Measurements from ENCODE around the gene TMEM254.
"Not testable (repeated sequence)": the region's sequence is repeated elsewhere in the genome, so short reads cannot be mapped to it uniquely, and the experiment has no call there.

Gene TMEM254

GRCh38 chr10:80034766-80035165 lies 43.7 kb upstream of the TMEM254 start:
- H3K36me3 ChIP-seq (ENCODE audit: control insufficient read depth in 1 of 2, insufficient read depth in 2 of 2, low read length in 2 of 2); H2BK120ac ChIP-seq (ENCODE audit: insufficient read depth, low read length, poor library complexity); H3K79me1 ChIP-seq (ENCODE audit: low read length); H3K27ac ChIP-seq (ENCODE audit: low read depth, low read length); H3K14ac ChIP-seq (ENCODE audit: low read length); H4K12ac ChIP-seq (ENCODE audit: low read depth, low read length); H2BK5ac ChIP-seq (ENCODE audit: low read depth, low read length, poor library complexity); H3K4ac ChIP-seq (ENCODE audit: low read depth, low read length); DNase-seq; H3K4me3 ChIP-seq (ENCODE audit: low read depth, low read length); H3K9ac ChIP-seq (ENCODE audit: low read length); H2BK12ac ChIP-seq (ENCODE audit: low read length); H3K23ac ChIP-seq (ENCODE audit: low read length); H3K18ac ChIP-seq (ENCODE audit: low read length); H4K91ac ChIP-seq (ENCODE audit: low read depth, low read length); H3K9me3 ChIP-seq (ENCODE audit: insufficient read depth, low read depth, low read length); H2AK5ac ChIP-seq (ENCODE audit: low read length); H4K8ac ChIP-seq (ENCODE audit: low read depth, low read length); H2AFZ ChIP-seq (ENCODE audit: insufficient read depth, low read length, poor library complexity); H3K4me1 ChIP-seq (ENCODE audit: control insufficient read depth in 1 of 2, insufficient read depth in 2 of 2, low read length in 2 of 2); H3K4me2 ChIP-seq (ENCODE audit: low read length); H3K79me2 ChIP-seq (ENCODE audit: control insufficient read depth, insufficient read depth, low read length, poor library complexity); H3K27me3 ChIP-seq (ENCODE audit: insufficient read depth, low read length): not testable (repeated sequence)
- no CpG with 5 or more reads among the region's 5 CpGs for WGBS (ENCODE audit: extremely low coverage, insufficient coverage, insufficient read length)

GRCh38 chr10:80035430-80035829 lies 43.0 kb upstream of the TMEM254 start:
- not testable (repeated sequence) for H4K8ac ChIP-seq (ENCODE audit: low read depth, low read length)

GRCh38 chr10:80036921-80037500 lies 41.5 kb upstream of the TMEM254 start:
- not testable (repeated sequence) for H2AK5ac ChIP-seq (ENCODE audit: low read length); H3K79me2 ChIP-seq (ENCODE audit: control insufficient read depth, insufficient read depth, low read length, poor library complexity); H2BK120ac ChIP-seq (ENCODE audit: insufficient read depth, low read length, poor library complexity); H4K12ac ChIP-seq (ENCODE audit: low read depth, low read length); H3K4me2 ChIP-seq (ENCODE audit: low read length); H3K4me1 ChIP-seq (ENCODE audit: control insufficient read depth in 1 of 2, insufficient read depth in 2 of 2, low read length in 2 of 2); H3K27ac ChIP-seq (ENCODE audit: low read depth, low read length); H3K18ac ChIP-seq (ENCODE audit: low read length); H3K4me3 ChIP-seq (ENCODE audit: low read depth, low read length); H2BK12ac ChIP-seq (ENCODE audit: low read length); H3K27me3 ChIP-seq (ENCODE audit: insufficient read depth, low read length); H3K9me3 ChIP-seq (ENCODE audit: insufficient read depth, low read depth, low read length); H2AFZ ChIP-seq (ENCODE audit: insufficient read depth, low read length, poor library complexity); H3K14ac ChIP-seq (ENCODE audit: low read length); H4K8ac ChIP-seq (ENCODE audit: low read depth, low read length); H3K23ac ChIP-seq (ENCODE audit: low read length); H3K4ac ChIP-seq (ENCODE audit: low read depth, low read length); H2BK5ac ChIP-seq (ENCODE audit: low read depth, low read length, poor library complexity); H4K91ac ChIP-seq (ENCODE audit: low read depth, low read length); H3K36me3 ChIP-seq (ENCODE audit: control insufficient read depth in 1 of 2, insufficient read depth in 2 of 2, low read length in 2 of 2); H3K79me1 ChIP-seq (ENCODE audit: low read length); H3K9ac ChIP-seq (ENCODE audit: low read length)
- WGBS (ENCODE audit: extremely low coverage, insufficient coverage, insufficient read length): no CpG with 5 or more reads among the region's 5 CpGs
- DNase-seq: peak; percentile 64 to 77

More at GRCh38 chr10:80035430-80035829, 43.0 kb upstream of the TMEM254 start:
- H3K27ac ChIP-seq (ENCODE audit: low read depth, low read length); H2BK120ac ChIP-seq (ENCODE audit: insufficient read depth, low read length, poor library complexity); H3K4me1 ChIP-seq (ENCODE audit: control insufficient read depth in 1 of 2, insufficient read depth in 2 of 2, low read length in 2 of 2); H2AFZ ChIP-seq (ENCODE audit: insufficient read depth, low read length, poor library complexity); H3K4me3 ChIP-seq (ENCODE audit: low read depth, low read length); H3K4me2 ChIP-seq (ENCODE audit: low read length); H3K79me1 ChIP-seq (ENCODE audit: low read length); H3K18ac ChIP-seq (ENCODE audit: low read length); H3K79me2 ChIP-seq (ENCODE audit: control insufficient read depth, insufficient read depth, low read length, poor library complexity); H3K4ac ChIP-seq (ENCODE audit: low read depth, low read length); H4K12ac ChIP-seq (ENCODE audit: low read depth, low read length); H3K23ac ChIP-seq (ENCODE audit: low read length); H2BK5ac ChIP-seq (ENCODE audit: low read depth, low read length, poor library complexity); H2AK5ac ChIP-seq (ENCODE audit: low read length); H3K36me3 ChIP-seq (ENCODE audit: control insufficient read depth in 1 of 2, insufficient read depth in 2 of 2, low read length in 2 of 2); H3K14ac ChIP-seq (ENCODE audit: low read length); H4K91ac ChIP-seq (ENCODE audit: low read depth, low read length); H2BK12ac ChIP-seq (ENCODE audit: low read length); H3K27me3 ChIP-seq (ENCODE audit: insufficient read depth, low read length); H3K9ac ChIP-seq (ENCODE audit: low read length); H3K9me3 ChIP-seq (ENCODE audit: insufficient read depth, low read depth, low read length): not testable (repeated sequence)
- WGBS (ENCODE audit: extremely low coverage, insufficient coverage, insufficient read length): no CpG with 5 or more reads among the region's 3 CpGs
- peak in 1 of 2 donors; percentile 9 for DNase-seq

- H2BK12ac ChIP-seq (ENCODE audit: low read length); H2AFZ ChIP-seq (ENCODE audit: insufficient read depth, low read length, poor library complexity); H3K27me3 ChIP-seq (ENCODE audit: insufficient read depth, low read length); H4K91ac ChIP-seq (ENCODE audit: low read depth, low read length); H3K4me2 ChIP-seq (ENCODE audit: low read length); H2BK5ac ChIP-seq (ENCODE audit: low read depth, low read length, poor library complexity); H3K4ac ChIP-seq (ENCODE audit: low read depth, low read length); H3K9me3 ChIP-seq (ENCODE audit: insufficient read depth, low read depth, low read length); H3K23ac ChIP-seq (ENCODE audit: low read length); H3K4me3 ChIP-seq (ENCODE audit: low read depth, low read length); H2AK5ac ChIP-seq (ENCODE audit: low read length); H3K18ac ChIP-seq (ENCODE audit: low read length); H4K8ac ChIP-seq (ENCODE audit: low read depth, low read length); H2BK120ac ChIP-seq (ENCODE audit: insufficient read depth, low read length, poor library complexity); H3K36me3 ChIP-seq (ENCODE audit: control insufficient read depth in 1 of 2, insufficient read depth in 2 of 2, low read length in 2 of 2); DNase-seq; H3K9ac ChIP-seq (ENCODE audit: low read length); H3K79me2 ChIP-seq (ENCODE audit: control insufficient read depth, insufficient read depth, low read length, poor library complexity); H3K4me1 ChIP-seq (ENCODE audit: control insufficient read depth in 1 of 2, insufficient read depth in 2 of 2, low read length in 2 of 2); H3K14ac ChIP-seq (ENCODE audit: low read length); H3K27ac ChIP-seq (ENCODE audit: low read depth, low read length); H4K12ac ChIP-seq (ENCODE audit: low read depth, low read length); H3K79me1 ChIP-seq (ENCODE audit: low read length): not testable (repeated sequence)
- no CpG with 5 or more reads among the region's 7 CpGs for WGBS (ENCODE audit: extremely low coverage, insufficient coverage, insufficient read length)
Observed at GRCh38 chr10:80038226-80038625, 40.2 kb upstream of the TMEM254 start.
